ENCODE measurements around the gene RAPGEF3.

DNA sequence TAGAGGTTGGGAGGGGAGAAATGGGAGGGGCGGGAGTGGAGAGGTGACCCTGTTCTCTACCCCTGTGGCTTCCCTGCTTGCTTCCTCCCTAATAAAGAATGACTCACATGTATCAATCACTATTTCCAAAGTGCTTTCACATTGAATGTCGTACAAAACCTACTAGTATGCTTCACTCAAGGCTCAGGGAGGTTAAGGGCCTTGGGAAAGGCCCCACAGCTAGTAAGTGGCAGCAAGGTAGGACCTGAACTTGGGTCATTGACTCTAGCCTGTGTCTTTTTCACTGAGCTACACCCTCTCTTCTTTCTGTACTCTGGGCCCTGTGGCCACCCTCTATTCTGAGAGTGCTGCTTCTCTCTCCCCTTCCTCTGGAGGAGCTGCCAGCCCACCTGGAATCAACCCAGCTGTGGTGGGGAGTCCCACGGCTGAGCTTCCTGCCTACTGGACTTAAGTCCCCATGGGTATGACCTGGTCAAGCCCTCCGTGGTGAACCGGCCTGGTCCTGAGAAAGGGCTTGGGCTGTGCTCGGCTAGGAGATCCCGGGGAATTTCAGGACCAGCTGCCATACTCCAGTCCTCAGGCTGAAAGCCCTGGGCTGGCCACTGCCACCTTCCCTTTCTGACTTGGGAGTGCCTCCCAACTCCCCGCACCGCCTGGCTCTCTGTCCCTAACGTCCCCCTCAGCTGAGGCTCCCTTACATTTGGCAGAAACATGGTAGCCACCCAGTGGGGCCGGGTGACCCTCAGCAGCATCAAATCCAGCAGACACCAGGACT lies 27.4 kb upstream of the RAPGEF3 start:
- TF ChIP-seq, protein P1, sequence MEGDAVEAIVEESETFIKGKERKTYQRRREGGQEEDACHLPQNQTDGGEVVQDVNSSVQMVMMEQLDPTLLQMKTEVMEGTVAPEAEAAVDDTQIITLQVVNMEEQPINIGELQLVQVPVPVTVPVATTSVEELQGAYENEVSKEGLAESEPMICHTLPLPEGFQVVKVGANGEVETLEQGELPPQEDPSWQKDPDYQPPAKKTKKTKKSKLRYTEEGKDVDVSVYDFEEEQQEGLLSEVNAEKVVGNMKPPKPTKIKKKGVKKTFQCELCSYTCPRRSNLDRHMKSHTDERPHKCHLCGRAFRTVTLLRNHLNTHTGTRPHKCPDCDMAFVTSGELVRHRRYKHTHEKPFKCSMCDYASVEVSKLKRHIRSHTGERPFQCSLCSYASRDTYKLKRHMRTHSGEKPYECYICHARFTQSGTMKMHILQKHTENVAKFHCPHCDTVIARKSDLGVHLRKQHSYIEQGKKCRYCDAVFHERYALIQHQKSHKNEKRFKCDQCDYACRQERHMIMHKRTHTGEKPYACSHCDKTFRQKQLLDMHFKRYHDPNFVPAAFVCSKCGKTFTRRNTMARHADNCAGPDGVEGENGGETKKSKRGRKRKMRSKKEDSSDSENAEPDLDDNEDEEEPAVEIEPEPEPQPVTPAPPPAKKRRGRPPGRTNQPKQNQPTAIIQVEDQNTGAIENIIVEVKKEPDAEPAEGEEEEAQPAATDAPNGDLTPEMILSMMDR (IDR thresholded peaks at IDR 0.05), result no peak
- TF ChIP-seq POLR2A (IDR thresholded peaks at IDR 0.05), result no peak

All from breast epithelium (tissue), 3 donors.